Smooth muscle cell of bladder (primary cell): ENCODE data around the gene PPA2. TPM values are rescaled to one million over a fixed set of nuclear protein-coding genes. Genes with fewer than 3 reads are reported as not detected.

Experiments used
- total RNA-seq: library from RNA; depleted of rRNA; stranded (reverse); fragments of >200 nt; gene quantifications from 2 replicates; pipeline ENCODE4 v1.2.3, GENCODE V29; 2014

Gene PPA2
- total RNA-seq, result 55.6 and 61.5 TPM in 2 replicates

GRCh38 chr4:105473324-105474098 is at the start of gene PPA2:
TSS of gene PPA2 (minus strand) at chr4:105474062. CDS start at chr4:105474050, 12 bp downstream.

Other genes with a start within 250 kb of the PPA2 start
- not detected in 2 replicates for gene ARHGEF38, start 78.6 kb upstream of the PPA2 start, total RNA-seq
- 15.2 and 15.5 TPM in 2 replicates for gene INTS12, start 234.6 kb upstream of the PPA2 start, total RNA-seq
- 6.1 and 7.7 TPM in 2 replicates for gene GSTCD, start 234.7 kb upstream of the PPA2 start, total RNA-seq